B cell (primary cell): Measurements from ENCODE around the gene ELAVL2.

Experiments used
- CTCF ChIP-seq: fragments of 200-600 bp; IDR thresholded peaks from one replicate; pipeline ENCODE4 v1.8.0; 2022; ENCODE audit warnings: antibody characterized with exemption, mild to moderate bottlenecking
- EZH2 ChIP-seq: IDR thresholded peaks from 2 replicates; pipeline ENCODE4 v1.6.1; 2012; ENCODE audit warnings: borderline replicate concordance, low read depth, mild to moderate bottlenecking, moderate library complexity, low read length; ENCODE audit not compliant: insufficient read depth, poor library complexity, severe bottlenecking

- TF ChIP-seq CTCF (no peak), EZH2 (no peak)
Observed at GRCh38 chr9:23707249-23707648, 118.8 kb downstream of the ELAVL2 start.
